ENCODE results near the gene CFAP141.

CFAP141 gene

GRCh38 chr1:154178911-154179811, 27.0 kb downstream of the CFAP141 start:
- Histone ChIP-seq H3K4me1 (ENCODE audit: control insufficient read depth in 1 of 2, insufficient read depth in 1 of 2, low read depth in 1 of 2, low read length in 1 of 2) (peaks cover 76 to 79% of the 10 kb centered on the region in 2 experiments), H3K4me3 (ENCODE audit: low read depth in 1 of 2, low read length in 1 of 2) (peak overlapping the region; percentile 88 to 99), H3K27ac (peak overlapping the region; percentile 96), H3K27me3 (no peaks in the 10 kb centered on the region), H3K9me3 (no peaks in the 10 kb centered on the region), H3K36me3 (peaks cover 33% of the 10 kb centered on the region)
- TF ChIP-seq, protein P1, sequence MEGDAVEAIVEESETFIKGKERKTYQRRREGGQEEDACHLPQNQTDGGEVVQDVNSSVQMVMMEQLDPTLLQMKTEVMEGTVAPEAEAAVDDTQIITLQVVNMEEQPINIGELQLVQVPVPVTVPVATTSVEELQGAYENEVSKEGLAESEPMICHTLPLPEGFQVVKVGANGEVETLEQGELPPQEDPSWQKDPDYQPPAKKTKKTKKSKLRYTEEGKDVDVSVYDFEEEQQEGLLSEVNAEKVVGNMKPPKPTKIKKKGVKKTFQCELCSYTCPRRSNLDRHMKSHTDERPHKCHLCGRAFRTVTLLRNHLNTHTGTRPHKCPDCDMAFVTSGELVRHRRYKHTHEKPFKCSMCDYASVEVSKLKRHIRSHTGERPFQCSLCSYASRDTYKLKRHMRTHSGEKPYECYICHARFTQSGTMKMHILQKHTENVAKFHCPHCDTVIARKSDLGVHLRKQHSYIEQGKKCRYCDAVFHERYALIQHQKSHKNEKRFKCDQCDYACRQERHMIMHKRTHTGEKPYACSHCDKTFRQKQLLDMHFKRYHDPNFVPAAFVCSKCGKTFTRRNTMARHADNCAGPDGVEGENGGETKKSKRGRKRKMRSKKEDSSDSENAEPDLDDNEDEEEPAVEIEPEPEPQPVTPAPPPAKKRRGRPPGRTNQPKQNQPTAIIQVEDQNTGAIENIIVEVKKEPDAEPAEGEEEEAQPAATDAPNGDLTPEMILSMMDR (IDR thresholded peaks at IDR 0.05) = no peak

DNA sequence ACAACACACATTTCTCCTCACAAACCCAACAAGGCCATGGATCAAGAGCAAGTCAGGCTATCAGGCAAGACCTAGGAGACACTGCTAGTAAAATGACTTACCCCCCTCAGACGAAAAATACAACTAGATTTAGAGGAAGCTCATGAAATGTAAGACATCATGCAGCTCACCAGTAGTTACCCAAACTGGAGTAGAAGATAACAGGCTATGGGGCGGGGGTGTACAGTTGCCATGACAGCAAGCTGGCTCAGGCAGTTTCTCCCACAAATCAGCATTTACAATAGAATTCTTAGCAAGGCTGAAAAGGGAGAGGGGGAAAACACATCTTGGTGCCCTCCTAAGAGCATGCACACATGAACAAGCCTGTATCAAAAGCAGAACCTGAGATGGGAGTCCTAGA, 28.1 kb downstream of the CFAP141 start:
- H3K9me3 ChIP-seq = no peaks in the 10 kb centered on the region
- H3K27me3 ChIP-seq = no peaks in the 10 kb centered on the region
- H3K4me3 ChIP-seq (ENCODE audit: low read depth in 1 of 2, low read length in 1 of 2) = peak overlapping the region in 1 of 2 experiments; percentile 99
- TF ChIP-seq, protein P1 (IDR thresholded peaks at IDR 0.05) = no peak
- peaks cover 70 to 71% of the 10 kb centered on the region in 2 experiments for H3K4me1 ChIP-seq (ENCODE audit: control insufficient read depth in 1 of 2, insufficient read depth in 1 of 2, low read depth in 1 of 2, low read length in 1 of 2)
- peak overlapping the region; percentile 96 for H3K27ac ChIP-seq
- peaks cover 44% of the 10 kb centered on the region for H3K36me3 ChIP-seq

GRCh38 chr1:154176337-154176736, 29.8 kb downstream of the CFAP141 start:
- Histone ChIP-seq H3K9me3 (no peaks in the 10 kb centered on the region), H3K4me1 (ENCODE audit: control insufficient read depth in 1 of 2, insufficient read depth in 1 of 2, low read depth in 1 of 2, low read length in 1 of 2) (peaks cover 61 to 62% of the 10 kb centered on the region in 2 experiments), H3K36me3 (peaks cover 61% of the 10 kb centered on the region), H3K27ac (peak overlapping the region; percentile 67), H3K4me3 (ENCODE audit: low read depth in 1 of 2, low read length in 1 of 2) (peak overlapping the region in 1 of 2 experiments; percentile 16), H3K27me3 (no peaks in the 10 kb centered on the region)
- TF ChIP-seq, protein P1 (IDR thresholded peaks at IDR 0.05) = no peak

- Histone ChIP-seq H3K4me1 (ENCODE audit: control insufficient read depth in 1 of 2, insufficient read depth in 1 of 2, low read depth in 1 of 2, low read length in 1 of 2) (peaks cover 45% of the 10 kb centered on the region in 2 experiments), H3K27me3 (no peaks in the 10 kb centered on the region), H3K27ac (no peak overlapping the region), H3K4me3 (ENCODE audit: low read depth in 1 of 2, low read length in 1 of 2) (no peak overlapping the region), H3K9me3 (no peaks in the 10 kb centered on the region), H3K36me3 (peaks cover 77% of the 10 kb centered on the region)
- TF ChIP-seq, protein P1 (IDR thresholded peaks at IDR 0.05) = no peak
Measured at GRCh38 chr1:154174654-154175053, 31.5 kb downstream of the CFAP141 start.

GRCh38 chr1:154171880-154172279, 34.3 kb downstream of the CFAP141 start:
- TF ChIP-seq, protein P1 (IDR thresholded peaks at IDR 0.05) = no peak
- peaks cover 17% of the 10 kb centered on the region in 2 experiments for H3K4me1 ChIP-seq (ENCODE audit: control insufficient read depth in 1 of 2, insufficient read depth in 1 of 2, low read depth in 1 of 2, low read length in 1 of 2)
- H3K36me3 ChIP-seq = peaks cover 91% of the 10 kb centered on the region
- H3K9me3 ChIP-seq = no peaks in the 10 kb centered on the region
- H3K27ac ChIP-seq = peak overlapping the region; percentile 55
- no peak overlapping the region for H3K4me3 ChIP-seq (ENCODE audit: low read depth in 1 of 2, low read length in 1 of 2)
- H3K27me3 ChIP-seq = no peaks in the 10 kb centered on the region

Measured in neutrophil (primary cell).